Gastrocnemius medialis (tissue), 4 donors: ENCODE measurements around the gene C19orf73.

Source experiments
- CTCF ChIP-seq, 5 experiments: fragments of 450-650 bp in 3 of 5; fragments of 200-600 bp in 2 of 5; sonication (generic) in 2 of 5; IDR thresholded peaks in 4 of 5; conservative IDR thresholded peaks in 1 of 5; 1 replicate in 4 of 5; 2 replicates in 1 of 5; pipeline ENCODE4 v1.5.1; 2016 to 2019; ENCODE audit warnings: antibody characterized with exemption in 5 of 5, mild to moderate bottlenecking in 3 of 5, moderate library complexity in 3 of 5
- POLR2A ChIP-seq, 2 donors: fragments of 450-650 bp; IDR thresholded peaks; one replicate each; pipeline ENCODE4 v1.6.1; 2017; ENCODE audit warnings: antibody characterized with exemption in 2 of 2, mild to moderate bottlenecking in 2 of 2, moderate library complexity in 2 of 2

GRCh38 chr19:49091391-49092038 is 27.4 kb downstream of the C19orf73 start:
- no peak for TF ChIP-seq CTCF (IDR thresholded peaks at IDR 0.05 in 4 of 5, conservative IDR thresholded peaks at IDR 0.05 in 1 of 5)
- TF ChIP-seq POLR2A (IDR thresholded peaks at IDR 0.05) = no peak
